GM21360 (cell line): ENCODE data around the gene PNISR.
"Not testable (repeated sequence)": the region's sequence is repeated elsewhere in the genome, so short reads cannot be mapped to it uniquely, and the experiment has no call there.

Experiments used
- ATAC-seq: cut with Tn5 transposase; IDR thresholded peaks from one replicate; pipeline ENCODE4 v1.9.1; 2021; ENCODE audit warnings: mild to moderate bottlenecking, moderate library complexity; ENCODE audit not compliant: unreplicated experiment

PNISR gene, protein sequence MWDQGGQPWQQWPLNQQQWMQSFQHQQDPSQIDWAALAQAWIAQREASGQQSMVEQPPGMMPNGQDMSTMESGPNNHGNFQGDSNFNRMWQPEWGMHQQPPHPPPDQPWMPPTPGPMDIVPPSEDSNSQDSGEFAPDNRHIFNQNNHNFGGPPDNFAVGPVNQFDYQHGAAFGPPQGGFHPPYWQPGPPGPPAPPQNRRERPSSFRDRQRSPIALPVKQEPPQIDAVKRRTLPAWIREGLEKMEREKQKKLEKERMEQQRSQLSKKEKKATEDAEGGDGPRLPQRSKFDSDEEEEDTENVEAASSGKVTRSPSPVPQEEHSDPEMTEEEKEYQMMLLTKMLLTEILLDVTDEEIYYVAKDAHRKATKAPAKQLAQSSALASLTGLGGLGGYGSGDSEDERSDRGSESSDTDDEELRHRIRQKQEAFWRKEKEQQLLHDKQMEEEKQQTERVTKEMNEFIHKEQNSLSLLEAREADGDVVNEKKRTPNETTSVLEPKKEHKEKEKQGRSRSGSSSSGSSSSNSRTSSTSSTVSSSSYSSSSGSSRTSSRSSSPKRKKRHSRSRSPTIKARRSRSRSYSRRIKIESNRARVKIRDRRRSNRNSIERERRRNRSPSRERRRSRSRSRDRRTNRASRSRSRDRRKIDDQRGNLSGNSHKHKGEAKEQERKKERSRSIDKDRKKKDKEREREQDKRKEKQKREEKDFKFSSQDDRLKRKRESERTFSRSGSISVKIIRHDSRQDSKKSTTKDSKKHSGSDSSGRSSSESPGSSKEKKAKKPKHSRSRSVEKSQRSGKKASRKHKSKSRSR

GRCh38 chr6:99424761-99425646 lies at the start of gene PNISR:
TSS of gene PNISR (minus strand) at chr6:99425308. CDS start at chr6:99414659, 10,649 bp downstream.
- peak; percentile 81 for ATAC-seq

- ATAC-seq = no peak
Measured at GRCh38 chr6:99473730-99474129, 48.6 kb upstream of the PNISR start.

- no peak for ATAC-seq
Measured at GRCh38 chr6:99471638-99472037, 46.5 kb upstream of the PNISR start.

GRCh38 chr6:99467509-99468106 lies 42.5 kb upstream of the PNISR start:
- peak; percentile 62 for ATAC-seq

DNA sequence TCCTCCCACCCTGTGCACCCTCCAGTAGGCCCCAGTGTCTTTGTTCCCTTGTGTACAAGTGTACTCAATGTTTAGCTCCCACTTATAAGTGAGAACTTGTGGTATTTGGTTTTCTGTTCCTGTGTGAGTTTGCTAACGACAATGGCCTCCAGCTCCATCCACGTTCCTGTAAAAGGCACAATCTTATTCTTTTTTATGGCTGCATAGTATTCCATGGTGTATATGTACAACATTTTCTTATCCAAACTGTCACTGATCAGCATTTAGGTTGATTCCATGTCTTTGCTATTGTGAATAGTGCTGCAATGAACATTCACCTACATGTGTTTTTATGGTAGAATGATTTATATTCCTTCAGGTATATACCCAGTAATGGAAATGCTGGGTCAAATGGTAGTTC lies 34.0 kb upstream of the PNISR start:
- ATAC-seq = not testable (repeated sequence)

DNA sequence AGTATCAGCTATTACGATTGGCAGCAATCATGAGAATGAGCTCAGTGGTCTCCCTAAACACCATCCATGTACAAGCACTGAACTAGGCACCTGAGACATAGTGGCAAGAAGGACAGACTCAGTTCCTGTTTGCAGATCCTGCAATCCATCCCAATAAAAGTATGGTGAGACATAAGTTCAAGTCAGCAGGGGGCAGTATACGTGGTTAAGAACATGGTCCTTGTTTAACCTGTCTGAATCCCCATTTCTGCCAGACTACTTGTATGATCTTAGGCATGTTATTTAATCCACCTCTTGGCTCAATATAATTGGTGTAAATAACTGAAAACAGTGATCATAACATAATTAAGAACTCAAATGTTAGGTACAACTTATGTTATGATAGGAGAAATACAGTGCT lies 33.2 kb upstream of the PNISR start:
- ATAC-seq = no peak

DNA sequence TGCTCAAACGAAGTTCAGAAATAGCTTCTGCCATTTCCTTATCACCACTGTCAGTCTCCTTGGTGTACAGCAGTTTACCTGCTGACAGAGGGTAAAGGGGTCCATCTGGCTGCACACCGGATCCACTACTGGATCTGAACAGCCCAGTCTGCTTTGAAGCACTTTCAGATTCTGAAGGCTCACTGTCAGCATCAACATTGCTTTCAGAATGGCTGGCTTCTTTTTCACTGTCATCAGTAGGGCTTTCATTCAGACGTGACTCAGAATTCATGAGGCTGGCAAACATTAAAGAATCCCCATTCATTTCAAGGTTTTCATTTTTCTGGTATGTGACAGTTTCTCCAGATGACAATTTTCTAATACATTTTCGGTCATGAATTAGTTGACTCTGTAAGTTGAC lies 21.0 kb upstream of the PNISR start:
- no peak for ATAC-seq

GRCh38 chr6:99434702-99435530 lies 9.8 kb upstream of the PNISR start:
- ATAC-seq = no peak

GRCh38 chr6:99432877-99433276 lies 7.8 kb upstream of the PNISR start:
- no peak for ATAC-seq

DNA sequence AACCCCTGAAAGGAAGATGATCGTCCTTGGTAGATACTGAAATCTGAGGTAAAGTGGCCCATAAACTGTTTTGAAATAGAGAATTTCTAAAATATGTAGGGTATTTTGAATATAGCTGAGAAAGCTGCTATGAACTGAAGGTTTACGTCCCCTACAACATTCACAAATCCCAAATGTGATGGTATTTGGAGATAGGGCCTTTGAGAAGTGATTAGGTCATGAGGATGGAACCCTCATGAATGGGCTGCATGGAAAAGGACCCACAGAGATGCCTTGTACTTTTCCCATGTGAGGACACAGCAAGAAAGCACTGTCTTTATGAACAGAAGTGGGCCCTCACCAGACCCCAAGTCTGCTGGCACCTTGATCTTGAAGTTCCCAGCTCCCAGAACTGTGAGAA lies 6.8 kb upstream of the PNISR start:
- ATAC-seq = no peak

- no peak for ATAC-seq
Measured at GRCh38 chr6:99427988-99428387, 2.9 kb upstream of the PNISR start.

- ATAC-seq = no peak
Measured at GRCh38 chr6:99426451-99426757, 1.3 kb upstream of the PNISR start.

DNA sequence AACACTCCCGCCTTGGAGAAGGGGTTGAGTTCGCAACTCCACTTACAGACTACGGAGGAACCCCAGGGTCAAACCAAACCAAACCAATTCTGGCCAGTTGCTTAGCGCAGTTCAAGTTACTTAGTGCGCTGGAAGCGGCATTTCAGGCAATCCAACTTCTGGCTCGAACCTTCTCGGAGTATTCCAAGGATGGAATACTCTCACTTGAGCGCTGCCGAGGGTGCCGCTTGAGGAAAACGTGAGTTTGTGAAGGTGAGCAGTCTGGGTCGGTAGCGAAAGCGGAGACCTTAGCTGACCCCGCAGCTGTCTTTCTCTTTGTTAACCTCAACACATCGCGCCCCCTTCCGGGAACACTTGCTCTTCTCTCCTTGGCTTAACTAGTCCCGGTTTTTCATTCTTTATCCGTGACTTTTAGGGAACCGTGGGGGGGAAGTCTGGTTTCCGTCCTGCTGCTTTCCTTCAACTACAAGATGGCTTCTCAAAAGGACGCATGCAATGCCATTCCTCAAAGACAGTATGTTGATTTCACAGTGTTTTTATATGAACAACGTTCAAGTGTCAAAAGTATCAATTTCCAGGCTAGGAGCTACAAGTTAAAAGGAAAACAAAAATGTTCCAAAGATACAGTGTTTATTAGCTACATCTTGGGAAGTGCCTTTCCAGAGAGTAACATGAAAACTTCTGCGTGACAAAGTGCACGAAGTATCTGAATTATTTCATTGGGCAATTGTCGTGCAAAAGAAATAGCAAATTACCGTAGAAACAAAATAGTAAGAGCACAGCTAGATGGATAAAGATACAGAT lies 741 bp upstream of the PNISR start:
- peak; percentile 45 for ATAC-seq

- no peak for ATAC-seq
Measured at GRCh38 chr6:99424022-99424421, 1.1 kb downstream of the PNISR start.

DNA sequence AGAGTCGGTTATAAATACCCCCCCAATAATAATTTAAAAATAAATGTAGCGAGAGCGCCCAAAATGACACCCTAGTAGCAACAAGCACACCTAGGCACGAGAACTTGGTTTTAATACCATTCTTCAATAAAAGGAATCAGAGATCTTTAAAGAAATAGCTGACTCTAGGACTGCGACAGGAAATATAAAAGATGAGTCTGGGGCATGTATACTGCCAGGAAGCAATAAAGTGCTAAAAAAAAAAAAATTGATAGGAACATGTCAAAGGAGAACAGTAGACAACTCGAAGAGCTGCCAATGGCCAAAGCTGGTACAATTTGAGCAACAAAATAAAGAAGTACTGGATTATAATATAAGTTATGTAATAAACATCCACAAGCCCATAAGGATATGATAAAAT lies 2.2 kb downstream of the PNISR start:
- ATAC-seq = no peak

GRCh38 chr6:99416892-99417767 lies 8.0 kb downstream of the PNISR start:
- ATAC-seq = peak; percentile 68

DNA sequence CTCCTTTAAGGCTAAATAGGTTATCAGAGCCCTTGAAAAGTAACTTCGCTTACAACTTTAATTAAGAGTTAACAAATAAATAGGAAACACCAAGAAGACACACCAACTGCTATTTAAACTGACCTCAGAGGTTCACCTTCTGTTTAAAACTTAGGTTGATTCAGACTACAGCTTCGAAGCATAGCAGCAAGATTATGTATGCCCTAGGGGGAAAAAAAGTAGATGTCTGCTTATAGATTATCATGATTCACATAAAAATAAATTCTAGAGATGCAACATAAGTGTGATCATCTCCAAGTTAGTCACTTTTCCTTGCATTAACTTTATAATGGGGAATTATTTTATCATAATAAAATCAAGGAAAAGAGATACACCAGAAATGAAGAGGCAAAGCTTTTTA lies 8.9 kb downstream of the PNISR start:
- ATAC-seq = no peak

GRCh38 chr6:99415446-99415845 lies 9.7 kb downstream of the PNISR start:
- no peak for ATAC-seq
